SK-N-SH treated with all-trans-retinoic acid at 6 μM for 48 hours (cell line): ENCODE data around the gene AOPEP.

Source experiments
- ATAC-seq: fragments of 200-7000 bp; cut with Tn5 transposase; 3 replicates; pipeline ENCODE4 v1.9.1; 2020; ENCODE audit warnings: mild to moderate bottlenecking, moderate library complexity
- ARNTL ChIP-seq: fragments of 450-650 bp; formaldehyde crosslinking; IDR thresholded peaks from 2 replicates; pipeline ENCODE4 v1.5.0; 2020; ENCODE audit warnings: low read depth, mild to moderate bottlenecking, moderate library complexity, borderline replicate concordance
- BACH2 ChIP-seq: fragments of 250-450 bp; sonication (Bioruptor Pico); IDR thresholded peaks from 2 replicates; pipeline ENCODE4 v1.9.0; 2021; ENCODE audit warnings: mild to moderate bottlenecking, borderline replicate concordance
- CSDC2 ChIP-seq: fragments of 250-450 bp; sonication (Bioruptor Pico); IDR thresholded peaks from 2 replicates; pipeline ENCODE4 v1.5.0; 2020; ENCODE audit warnings: mild to moderate bottlenecking, moderate library complexity
- ESRRG ChIP-seq: fragments of 250-450 bp; sonication (Bioruptor Pico); IDR thresholded peaks from 2 replicates; pipeline ENCODE4 v1.6.1; 2021; ENCODE audit warnings: mild to moderate bottlenecking
- GLIS3 ChIP-seq: fragments of 250-450 bp; sonication (Bioruptor Pico); IDR thresholded peaks from 2 replicates; pipeline ENCODE4 v1.5.0; 2020; ENCODE audit warnings: mild to moderate bottlenecking, moderate library complexity
- ISL1 ChIP-seq: fragments of 250-450 bp; sonication (Bioruptor Pico); IDR thresholded peaks from 2 replicates; pipeline ENCODE4 v2.1.2; 2022; ENCODE audit warnings: mild to moderate bottlenecking, moderate library complexity
- OSR1 ChIP-seq: fragments of 250-450 bp; sonication (Bioruptor Pico); IDR thresholded peaks from 2 replicates; pipeline ENCODE4 v1.8.0; 2022; ENCODE audit warnings: moderate library complexity, mild to moderate bottlenecking, inconsistent platforms
- PATZ1 ChIP-seq: fragments of 250-450 bp; sonication (Bioruptor Pico); IDR thresholded peaks from 2 replicates; pipeline ENCODE4 v1.8.0; 2020; ENCODE audit warnings: mild to moderate bottlenecking, moderate library complexity, borderline replicate concordance
- POU6F1 ChIP-seq: fragments of 250-450 bp; sonication (Bioruptor Pico); IDR thresholded peaks from 2 replicates; pipeline ENCODE4 v1.8.0; 2021; ENCODE audit warnings: low read depth, mild to moderate bottlenecking, moderate library complexity, borderline replicate concordance
- PPARA ChIP-seq: fragments of 250-450 bp; sonication (Bioruptor Pico); IDR thresholded peaks from 2 replicates; pipeline ENCODE4 v1.5.0; 2020; ENCODE audit warnings: mild to moderate bottlenecking, borderline replicate concordance
- RARB ChIP-seq: fragments of 250-450 bp; sonication (Bioruptor Pico); IDR thresholded peaks from 2 replicates; pipeline ENCODE4 v1.8.0; 2021; ENCODE audit warnings: mild to moderate bottlenecking, moderate library complexity
- SNAI2 ChIP-seq: fragments of 250-450 bp; sonication (Bioruptor Pico); IDR thresholded peaks from 2 replicates; pipeline ENCODE4 v1.5.0; 2020; ENCODE audit warnings: mild to moderate bottlenecking, moderate library complexity
- TCF4 ChIP-seq: fragments of 250-450 bp; sonication (Bioruptor Pico); IDR thresholded peaks from 2 replicates; pipeline ENCODE4 v1.8.0; 2021; ENCODE audit warnings: mild to moderate bottlenecking, moderate library complexity, borderline replicate concordance
- TOX ChIP-seq: fragments of 250-450 bp; sonication (Bioruptor Pico); IDR thresholded peaks from 2 replicates; pipeline ENCODE4 v1.8.0; 2021; ENCODE audit warnings: mild to moderate bottlenecking, moderate library complexity, borderline replicate concordance
- TSHZ2 ChIP-seq: fragments of 250-450 bp; sonication (Bioruptor Pico); IDR thresholded peaks from 2 replicates; pipeline ENCODE4 v1.5.0; 2020; ENCODE audit warnings: mild to moderate bottlenecking, moderate library complexity
- ZC3H10 ChIP-seq: fragments of 250-450 bp; sonication (Bioruptor Pico); IDR thresholded peaks from 2 replicates; pipeline ENCODE4 v1.5.1; 2021; ENCODE audit warnings: mild to moderate bottlenecking, moderate library complexity
- ZFP3 ChIP-seq: fragments of 250-450 bp; sonication (Bioruptor Pico); IDR thresholded peaks from 2 replicates; pipeline ENCODE4 v1.5.0; 2020; ENCODE audit warnings: mild to moderate bottlenecking, moderate library complexity
- ZNF565 ChIP-seq: fragments of 450-650 bp; formaldehyde crosslinking; conservative IDR thresholded peaks from 2 replicates; pipeline ENCODE4 v1.5.0; 2020; ENCODE audit warnings: low read depth, mild to moderate bottlenecking, moderate library complexity
- ZNF70 ChIP-seq: fragments of 450-650 bp; formaldehyde crosslinking; IDR thresholded peaks from 2 replicates; pipeline ENCODE4 v1.5.0; 2020; ENCODE audit warnings: mild to moderate bottlenecking, moderate library complexity
- ZNF8 ChIP-seq: fragments of 450-650 bp; formaldehyde crosslinking; IDR thresholded peaks from 2 replicates; pipeline ENCODE4 v1.5.0; 2020; ENCODE audit warnings: mild to moderate bottlenecking, moderate library complexity

AOPEP gene

GRCh38 chr9:94826044-94826443 lies 99.5 kb downstream of the AOPEP start:
- ATAC-seq, result no peak
- TF ChIP-seq ARNTL (CRISPR knock-in tag) (no peak), TOX (no peak), PATZ1 (CRISPR knock-in tag) (no peak), ZNF8 (CRISPR knock-in tag) (no peak), GLIS3 (CRISPR knock-in tag) (no peak), ZNF70 (CRISPR knock-in tag) (no peak), ISL1 (no peak)

- TF ChIP-seq TSHZ2 (no peak), PPARA (no peak), OSR1 (CRISPR knock-in tag) (no peak), ZFP3 (CRISPR knock-in tag) (no peak), ESRRG (CRISPR knock-in tag) (no peak), TCF4 (CRISPR knock-in tag) (no peak), ZNF70 (CRISPR knock-in tag) (no peak)
- no peak for ATAC-seq
These were observed 100.3 kb downstream of the AOPEP start for GRCh38 chr9:94826644-94827410.

GRCh38 chr9:94827584-94828304 lies 101.2 kb downstream of the AOPEP start:
- no peak for ATAC-seq
- TF ChIP-seq TCF4 (CRISPR knock-in tag) (no peak), ESRRG (CRISPR knock-in tag) (no peak), SNAI2 (CRISPR knock-in tag) (no peak), CSDC2 (CRISPR knock-in tag) (no peak), ZFP3 (CRISPR knock-in tag) (no peak), ZNF8 (CRISPR knock-in tag) (no peak), BACH2 (CRISPR knock-in tag) (no peak), TOX (no peak), RARB (CRISPR knock-in tag) (no peak), ZC3H10 (CRISPR knock-in tag) (no peak), ZNF70 (CRISPR knock-in tag) (no peak), PATZ1 (CRISPR knock-in tag) (no peak), GLIS3 (CRISPR knock-in tag) (no peak), POU6F1 (CRISPR knock-in tag) (no peak), ISL1 (no peak), TSHZ2 (no peak), ARNTL (CRISPR knock-in tag) (no peak), ZNF565 (CRISPR knock-in tag) (no peak), PPARA (no peak)
